GM23338 (cell line): ENCODE data around the gene IFNA10. TPM values are rescaled to one million over a fixed set of nuclear protein-coding genes. Genes with fewer than 3 reads are reported as not detected.

Source experiments
- ATAC-seq: fragments of 200-7000 bp; cut with Tn5 transposase; 3 replicates; pipeline ENCODE4 v1.9.1; 2020
- DNase-seq: peaks from one replicate; pipeline ENCODE4 v3.0.0-alpha.2; 2015; ENCODE audit warnings: low spot score
- H2AFZ ChIP-seq: fragments of 200-600 bp; sonication (generic); 2 replicates; pipeline ENCODE4 v1.8.0; 2016; ENCODE audit warnings: antibody characterized with exemption, mild to moderate bottlenecking, moderate library complexity
- H3F3A ChIP-seq: fragments of 200-600 bp; sonication (generic); replicated peaks from 2 replicates; pipeline ENCODE4 v1.8.0; 2017; ENCODE audit warnings: antibody characterized with exemption, mixed run types, low read depth
- H3K27ac ChIP-seq: fragments of 200-600 bp; sonication (generic); 2 replicates; pipeline ENCODE4 v1.6.1; 2016; ENCODE audit warnings: low read depth
- H3K27me3 ChIP-seq: fragments of 200-600 bp; sonication (generic); 2 replicates; pipeline ENCODE4 v1.8.0; 2016; ENCODE audit warnings: mild to moderate bottlenecking, mixed run types, moderate library complexity; ENCODE audit not compliant: insufficient read depth
- H3K36me3 ChIP-seq: fragments of 200-600 bp; sonication (generic); 2 replicates; pipeline ENCODE4 v1.8.0; 2016; ENCODE audit warnings: mild to moderate bottlenecking; ENCODE audit not compliant: insufficient read depth
- H3K4me1 ChIP-seq: fragments of 200-600 bp; sonication (generic); 2 replicates; pipeline ENCODE4 v1.8.0; 2016; ENCODE audit warnings: mild to moderate bottlenecking, moderate library complexity; ENCODE audit not compliant: insufficient read depth
- H3K4me2 ChIP-seq: fragments of 200-600 bp; sonication (generic); 2 replicates; pipeline ENCODE4 v1.7.1; 2017; ENCODE audit warnings: mixed run types
- H3K4me3 ChIP-seq: fragments of 200-600 bp; sonication (generic); 2 replicates; pipeline ENCODE4 v1.6.1; 2016; ENCODE audit warnings: mixed run types
- H3K79me2 ChIP-seq: fragments of 200-600 bp; sonication (generic); replicated peaks from 2 replicates; pipeline ENCODE4 v1.8.0; 2017; ENCODE audit warnings: mild to moderate bottlenecking; ENCODE audit not compliant: insufficient read depth
- H3K9me2 ChIP-seq: fragments of 200-600 bp; sonication (generic); 2 replicates; pipeline ENCODE4 v1.8.0; 2017; ENCODE audit not compliant: insufficient read depth
- H4K20me1 ChIP-seq: fragments of 200-600 bp; sonication (generic); replicated peaks from 2 replicates; pipeline ENCODE4 v1.8.0; 2017; ENCODE audit warnings: mild to moderate bottlenecking; ENCODE audit not compliant: insufficient read depth
- H3K27ac Mint-ChIP-seq: 2 replicates; pipeline ENCODE4 v1.8.0; 2020; ENCODE audit warnings: inconsistent platforms, mild to moderate bottlenecking, moderate library complexity, mixed read lengths
- H3K27me3 Mint-ChIP-seq: 3 replicates; pipeline ENCODE4 v1.8.0; 2022; ENCODE audit warnings: low read depth, mild to moderate bottlenecking, moderate library complexity, mixed read lengths, inconsistent platforms; ENCODE audit not compliant: insufficient read depth, poor library complexity
- H3K36me3 Mint-ChIP-seq: 3 replicates; pipeline ENCODE4 v1.8.0; 2021; ENCODE audit warnings: low read depth, mild to moderate bottlenecking, inconsistent platforms, moderate library complexity, mixed read lengths
- H3K4me1 Mint-ChIP-seq: 3 replicates; pipeline ENCODE4 v1.8.0; 2020; ENCODE audit warnings: mild to moderate bottlenecking, inconsistent platforms, mixed read lengths
- H3K4me3 Mint-ChIP-seq: 3 replicates; pipeline ENCODE4 v1.8.0; 2021; ENCODE audit warnings: moderate library complexity, mild to moderate bottlenecking, inconsistent platforms, mixed read lengths
- H3K9me3 Mint-ChIP-seq: 3 replicates; pipeline ENCODE4 v1.8.0; 2020; ENCODE audit warnings: moderate library complexity, mild to moderate bottlenecking, inconsistent platforms, mixed read lengths
- CREB1 ChIP-seq: fragments of 250-450 bp; sonication (Bioruptor Pico); IDR thresholded peaks from 2 replicates; pipeline ENCODE4 v1.5.0; 2020; ENCODE audit warnings: low read depth, mild to moderate bottlenecking, moderate library complexity
- EZH2 ChIP-seq: fragments of 200-600 bp; sonication (generic); IDR thresholded peaks from one replicate; pipeline ENCODE4 v1.8.0; 2017; ENCODE audit warnings: antibody characterized with exemption, mild to moderate bottlenecking, low read depth; ENCODE audit not compliant: unreplicated experiment
- EZH2phosphoT487 ChIP-seq: fragments of 200-600 bp; sonication (generic); IDR thresholded peaks from one replicate; pipeline ENCODE4 v1.8.1; 2018; ENCODE audit warnings: antibody characterized with exemption; ENCODE audit not compliant: unreplicated experiment
- JUNB ChIP-seq: IDR thresholded peaks from one replicate; pipeline ENCODE4 v1.6.1; 2016; ENCODE audit warnings: antibody characterized with exemption; ENCODE audit not compliant: unreplicated experiment
- NANOG ChIP-seq: IDR thresholded peaks from 2 replicates; pipeline ENCODE4 v1.6.1; 2016; ENCODE audit warnings: antibody characterized with exemption, borderline replicate concordance
- POLR2AphosphoS5 ChIP-seq: IDR thresholded peaks from 2 replicates; pipeline ENCODE4 v1.6.1; 2016; ENCODE audit warnings: antibody characterized with exemption, low read depth
- STAT1 ChIP-seq: IDR thresholded peaks from one replicate; pipeline ENCODE4 v1.6.1; 2016; ENCODE audit warnings: antibody characterized with exemption; ENCODE audit not compliant: unreplicated experiment
- ZNF114 ChIP-seq: fragments of 250-450 bp; sonication (Bioruptor Pico); IDR thresholded peaks from 2 replicates; pipeline ENCODE4 v1.5.0; 2020; ENCODE audit warnings: mild to moderate bottlenecking, moderate library complexity
- ZNF331 ChIP-seq: fragments of 250-450 bp; sonication (Bioruptor Pico); IDR thresholded peaks from 2 replicates; pipeline ENCODE4 v1.5.0; 2020; ENCODE audit warnings: low read depth, mild to moderate bottlenecking, moderate library complexity
- polyA plus RNA-seq: library from polyadenylated mRNA; unstranded; fragments of >200 nt; fragmentation: Nextera tagmentation; extraction: Ambion mirVana; gene quantifications from 2 replicates; pipeline ENCODE4 v1.2.1, GENCODE V29; 2016
- total RNA-seq: library from RNA; depleted of rRNA; stranded (reverse); fragments of >200 nt; shearing (Covaris generic); gene quantifications from 2 replicates; pipeline ENCODE4 v1.2.3, GENCODE V29; 2014
- TF ChIP-seq, protein P1 (sequence below): IDR thresholded peaks from 2 replicates; pipeline ENCODE4 v1.6.1; 2016; ENCODE audit warnings: antibody characterized with exemption
- TF ChIP-seq, protein P2 (sequence below): IDR thresholded peaks from one replicate; pipeline ENCODE4 v1.6.1; 2018; ENCODE audit warnings: antibody characterized with exemption; ENCODE audit not compliant: unreplicated experiment
- TF ChIP-seq, protein P3 (sequence below), 2 experiments: fragments of 200-600 bp in 1 of 2; sonication (generic) in 1 of 2; conservative IDR thresholded peaks; 2 replicates each; pipeline versions ENCODE4 v1.5.1 to v1.6.1; 2016 to 2017; ENCODE audit warnings: antibody characterized with exemption in 2 of 2, low read depth in 2 of 2, mild to moderate bottlenecking in 2 of 2, moderate library complexity in 1 of 2
- TF ChIP-seq, protein P4 (sequence below): fragments of 250-450 bp; sonication (Bioruptor Pico); IDR thresholded peaks from 2 replicates; pipeline ENCODE4 v1.5.0; 2020; ENCODE audit warnings: mild to moderate bottlenecking, moderate library complexity

The IFNA10 gene
- total and polyA plus RNA-seq, 2 experiments from 2014 or later, result not detected

DNA sequence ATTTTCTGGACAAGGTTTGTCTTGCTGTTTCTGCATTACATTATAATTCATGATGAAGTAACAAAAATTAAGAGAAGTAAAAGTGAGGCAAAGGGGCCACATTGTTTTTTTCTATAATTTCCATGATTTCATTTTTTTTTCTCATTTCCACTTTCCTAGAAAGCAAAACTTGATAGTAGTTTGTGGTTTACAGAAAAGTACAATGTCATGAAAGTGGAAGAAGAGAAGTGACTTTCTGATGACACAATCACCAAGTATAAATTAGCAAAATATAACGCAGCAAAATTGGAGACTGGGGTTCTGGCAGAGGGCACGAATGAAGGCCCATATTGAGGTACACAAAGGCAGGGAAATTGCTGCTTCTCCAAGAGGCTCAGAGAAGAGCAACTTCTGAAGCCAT lies 37.9 kb upstream of the IFNA10 start:
- Histone ChIP-seq H4K20me1 (no peaks in the 10 kb centered on the region), H3K4me2 (no peak overlapping the region), H3K27me3 (no peaks in the 10 kb centered on the region), H3K4me1 (no peaks in the 10 kb centered on the region), H3K27ac (no peak overlapping the region), H3K4me3 (no peak overlapping the region), H3F3A (no peaks in the 10 kb centered on the region), H3K9me2 (no peaks in the 10 kb centered on the region), H2AFZ (no peak overlapping the region), H3K79me2 (no peaks in the 10 kb centered on the region), H3K36me3 (no peaks in the 10 kb centered on the region)
- DNase-seq (no peak), ATAC-seq (no peak)
- no peak overlapping the region for H3K4me3 Mint-ChIP-seq
- no peaks in the 10 kb centered on the region; the same call in 2 of the 3 replicates for H3K4me1 Mint-ChIP-seq
- TF ChIP-seq POLR2AphosphoS5 (no peak), EZH2 (no peak), ZNF114 (CRISPR knock-in tag) (no peak), JUNB (no peak), NANOG (no peak), EZH2phosphoT487 (no peak), CREB1 (no peak), ZNF331 (CRISPR knock-in tag) (no peak), STAT1 (no peak)
- TF ChIP-seq, protein P1, sequence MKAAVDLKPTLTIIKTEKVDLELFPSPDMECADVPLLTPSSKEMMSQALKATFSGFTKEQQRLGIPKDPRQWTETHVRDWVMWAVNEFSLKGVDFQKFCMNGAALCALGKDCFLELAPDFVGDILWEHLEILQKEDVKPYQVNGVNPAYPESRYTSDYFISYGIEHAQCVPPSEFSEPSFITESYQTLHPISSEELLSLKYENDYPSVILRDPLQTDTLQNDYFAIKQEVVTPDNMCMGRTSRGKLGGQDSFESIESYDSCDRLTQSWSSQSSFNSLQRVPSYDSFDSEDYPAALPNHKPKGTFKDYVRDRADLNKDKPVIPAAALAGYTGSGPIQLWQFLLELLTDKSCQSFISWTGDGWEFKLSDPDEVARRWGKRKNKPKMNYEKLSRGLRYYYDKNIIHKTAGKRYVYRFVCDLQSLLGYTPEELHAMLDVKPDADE, result no peak
- TF ChIP-seq, protein P2, sequence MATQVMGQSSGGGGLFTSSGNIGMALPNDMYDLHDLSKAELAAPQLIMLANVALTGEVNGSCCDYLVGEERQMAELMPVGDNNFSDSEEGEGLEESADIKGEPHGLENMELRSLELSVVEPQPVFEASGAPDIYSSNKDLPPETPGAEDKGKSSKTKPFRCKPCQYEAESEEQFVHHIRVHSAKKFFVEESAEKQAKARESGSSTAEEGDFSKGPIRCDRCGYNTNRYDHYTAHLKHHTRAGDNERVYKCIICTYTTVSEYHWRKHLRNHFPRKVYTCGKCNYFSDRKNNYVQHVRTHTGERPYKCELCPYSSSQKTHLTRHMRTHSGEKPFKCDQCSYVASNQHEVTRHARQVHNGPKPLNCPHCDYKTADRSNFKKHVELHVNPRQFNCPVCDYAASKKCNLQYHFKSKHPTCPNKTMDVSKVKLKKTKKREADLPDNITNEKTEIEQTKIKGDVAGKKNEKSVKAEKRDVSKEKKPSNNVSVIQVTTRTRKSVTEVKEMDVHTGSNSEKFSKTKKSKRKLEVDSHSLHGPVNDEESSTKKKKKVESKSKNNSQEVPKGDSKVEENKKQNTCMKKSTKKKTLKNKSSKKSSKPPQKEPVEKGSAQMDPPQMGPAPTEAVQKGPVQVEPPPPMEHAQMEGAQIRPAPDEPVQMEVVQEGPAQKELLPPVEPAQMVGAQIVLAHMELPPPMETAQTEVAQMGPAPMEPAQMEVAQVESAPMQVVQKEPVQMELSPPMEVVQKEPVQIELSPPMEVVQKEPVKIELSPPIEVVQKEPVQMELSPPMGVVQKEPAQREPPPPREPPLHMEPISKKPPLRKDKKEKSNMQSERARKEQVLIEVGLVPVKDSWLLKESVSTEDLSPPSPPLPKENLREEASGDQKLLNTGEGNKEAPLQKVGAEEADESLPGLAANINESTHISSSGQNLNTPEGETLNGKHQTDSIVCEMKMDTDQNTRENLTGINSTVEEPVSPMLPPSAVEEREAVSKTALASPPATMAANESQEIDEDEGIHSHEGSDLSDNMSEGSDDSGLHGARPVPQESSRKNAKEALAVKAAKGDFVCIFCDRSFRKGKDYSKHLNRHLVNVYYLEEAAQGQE, result no peak
- TF ChIP-seq, protein P3, sequence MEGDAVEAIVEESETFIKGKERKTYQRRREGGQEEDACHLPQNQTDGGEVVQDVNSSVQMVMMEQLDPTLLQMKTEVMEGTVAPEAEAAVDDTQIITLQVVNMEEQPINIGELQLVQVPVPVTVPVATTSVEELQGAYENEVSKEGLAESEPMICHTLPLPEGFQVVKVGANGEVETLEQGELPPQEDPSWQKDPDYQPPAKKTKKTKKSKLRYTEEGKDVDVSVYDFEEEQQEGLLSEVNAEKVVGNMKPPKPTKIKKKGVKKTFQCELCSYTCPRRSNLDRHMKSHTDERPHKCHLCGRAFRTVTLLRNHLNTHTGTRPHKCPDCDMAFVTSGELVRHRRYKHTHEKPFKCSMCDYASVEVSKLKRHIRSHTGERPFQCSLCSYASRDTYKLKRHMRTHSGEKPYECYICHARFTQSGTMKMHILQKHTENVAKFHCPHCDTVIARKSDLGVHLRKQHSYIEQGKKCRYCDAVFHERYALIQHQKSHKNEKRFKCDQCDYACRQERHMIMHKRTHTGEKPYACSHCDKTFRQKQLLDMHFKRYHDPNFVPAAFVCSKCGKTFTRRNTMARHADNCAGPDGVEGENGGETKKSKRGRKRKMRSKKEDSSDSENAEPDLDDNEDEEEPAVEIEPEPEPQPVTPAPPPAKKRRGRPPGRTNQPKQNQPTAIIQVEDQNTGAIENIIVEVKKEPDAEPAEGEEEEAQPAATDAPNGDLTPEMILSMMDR (conservative IDR thresholded peaks at IDR 0.05; ENCODE audit: low read depth in 2 of 2), result no peak
- TF ChIP-seq, protein P4, sequence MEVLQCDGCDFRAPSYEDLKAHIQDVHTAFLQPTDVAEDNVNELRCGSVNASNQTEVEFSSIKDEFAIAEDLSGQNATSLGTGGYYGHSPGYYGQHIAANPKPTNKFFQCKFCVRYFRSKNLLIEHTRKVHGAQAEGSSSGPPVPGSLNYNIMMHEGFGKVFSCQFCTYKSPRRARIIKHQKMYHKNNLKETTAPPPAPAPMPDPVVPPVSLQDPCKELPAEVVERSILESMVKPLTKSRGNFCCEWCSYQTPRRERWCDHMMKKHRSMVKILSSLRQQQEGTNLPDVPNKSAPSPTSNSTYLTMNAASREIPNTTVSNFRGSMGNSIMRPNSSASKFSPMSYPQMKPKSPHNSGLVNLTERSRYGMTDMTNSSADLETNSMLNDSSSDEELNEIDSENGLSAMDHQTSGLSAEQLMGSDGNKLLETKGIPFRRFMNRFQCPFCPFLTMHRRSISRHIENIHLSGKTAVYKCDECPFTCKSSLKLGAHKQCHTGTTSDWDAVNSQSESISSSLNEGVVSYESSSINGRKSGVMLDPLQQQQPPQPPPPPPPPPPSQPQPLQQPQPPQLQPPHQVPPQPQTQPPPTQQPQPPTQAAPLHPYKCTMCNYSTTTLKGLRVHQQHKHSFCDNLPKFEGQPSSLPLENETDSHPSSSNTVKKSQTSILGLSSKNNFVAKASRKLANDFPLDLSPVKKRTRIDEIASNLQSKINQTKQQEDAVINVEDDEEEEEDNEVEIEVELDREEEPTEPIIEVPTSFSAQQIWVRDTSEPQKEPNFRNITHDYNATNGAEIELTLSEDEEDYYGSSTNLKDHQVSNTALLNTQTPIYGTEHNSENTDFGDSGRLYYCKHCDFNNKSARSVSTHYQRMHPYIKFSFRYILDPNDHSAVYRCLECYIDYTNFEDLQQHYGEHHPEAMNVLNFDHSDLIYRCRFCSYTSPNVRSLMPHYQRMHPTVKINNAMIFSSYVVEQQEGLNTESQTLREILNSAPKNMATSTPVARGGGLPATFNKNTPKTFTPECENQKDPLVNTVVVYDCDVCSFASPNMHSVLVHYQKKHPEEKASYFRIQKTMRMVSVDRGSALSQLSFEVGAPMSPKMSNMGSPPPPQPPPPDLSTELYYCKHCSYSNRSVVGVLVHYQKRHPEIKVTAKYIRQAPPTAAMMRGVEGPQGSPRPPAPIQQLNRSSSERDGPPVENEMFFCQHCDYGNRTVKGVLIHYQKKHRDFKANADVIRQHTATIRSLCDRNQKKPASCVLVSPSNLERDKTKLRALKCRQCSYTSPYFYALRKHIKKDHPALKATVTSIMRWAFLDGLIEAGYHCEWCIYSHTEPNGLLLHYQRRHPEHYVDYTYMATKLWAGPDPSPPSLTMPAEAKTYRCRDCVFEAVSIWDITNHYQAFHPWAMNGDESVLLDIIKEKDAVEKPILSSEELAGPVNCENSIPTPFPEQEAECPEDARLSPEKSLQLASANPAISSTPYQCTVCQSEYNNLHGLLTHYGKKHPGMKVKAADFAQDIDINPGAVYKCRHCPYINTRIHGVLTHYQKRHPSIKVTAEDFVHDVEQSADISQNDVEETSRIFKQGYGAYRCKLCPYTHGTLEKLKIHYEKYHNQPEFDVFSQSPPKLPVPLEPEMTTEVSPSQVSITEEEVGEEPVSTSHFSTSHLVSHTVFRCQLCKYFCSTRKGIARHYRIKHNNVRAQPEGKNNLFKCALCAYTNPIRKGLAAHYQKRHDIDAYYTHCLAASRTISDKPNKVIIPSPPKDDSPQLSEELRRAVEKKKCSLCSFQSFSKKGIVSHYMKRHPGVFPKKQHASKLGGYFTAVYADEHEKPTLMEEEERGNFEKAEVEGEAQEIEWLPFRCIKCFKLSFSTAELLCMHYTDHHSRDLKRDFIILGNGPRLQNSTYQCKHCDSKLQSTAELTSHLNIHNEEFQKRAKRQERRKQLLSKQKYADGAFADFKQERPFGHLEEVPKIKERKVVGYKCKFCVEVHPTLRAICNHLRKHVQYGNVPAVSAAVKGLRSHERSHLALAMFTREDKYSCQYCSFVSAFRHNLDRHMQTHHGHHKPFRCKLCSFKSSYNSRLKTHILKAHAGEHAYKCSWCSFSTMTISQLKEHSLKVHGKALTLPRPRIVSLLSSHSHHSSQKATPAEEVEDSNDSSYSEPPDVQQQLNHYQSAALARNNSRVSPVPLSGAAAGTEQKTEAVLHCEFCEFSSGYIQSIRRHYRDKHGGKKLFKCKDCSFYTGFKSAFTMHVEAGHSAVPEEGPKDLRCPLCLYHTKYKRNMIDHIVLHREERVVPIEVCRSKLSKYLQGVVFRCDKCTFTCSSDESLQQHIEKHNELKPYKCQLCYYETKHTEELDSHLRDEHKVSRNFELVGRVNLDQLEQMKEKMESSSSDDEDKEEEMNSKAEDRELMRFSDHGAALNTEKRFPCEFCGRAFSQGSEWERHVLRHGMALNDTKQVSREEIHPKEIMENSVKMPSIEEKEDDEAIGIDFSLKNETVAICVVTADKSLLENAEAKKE (CRISPR knock-in tag), result no peak
- H3K27ac Mint-ChIP-seq, result no peak overlapping the region
- no peaks in the 10 kb centered on the region for H3K9me3 Mint-ChIP-seq
- no peaks in the 10 kb centered on the region for H3K36me3 Mint-ChIP-seq
- no peaks in the 10 kb centered on the region for H3K27me3 Mint-ChIP-seq
